Left lung (tissue), 10 donors: ENCODE data around the gene CCR5. TPM values are rescaled to one million over a fixed set of nuclear protein-coding genes. Genes with fewer than 3 reads are reported as not detected.

Experiments
- ATAC-seq: fragments of 200-7000 bp; cut with Tn5 transposase; one replicate; pipeline ENCODE4 v1.9.1; 2020; ENCODE audit warnings: moderate library complexity
- DNase-seq, 4 donors: peaks; one replicate each; pipeline ENCODE4 v3.0.0-alpha.2; 2013 to 2020
- H3K27ac ChIP-seq, 2 donors: fragments of 200-600 bp; sonication (generic) in 1 of 2; one replicate each; pipeline versions ENCODE4 v1.5.0 to v1.8.0; 2020 to 2021
- H3K27me3 ChIP-seq, 2 donors: fragments of 200-600 bp; sonication (generic) in 1 of 2; one replicate each; pipeline versions ENCODE4 v1.5.0 to v1.8.0; 2020 to 2021
- H3K36me3 ChIP-seq, 2 donors: fragments of 200-600 bp; sonication (generic) in 1 of 2; one replicate each; pipeline versions ENCODE4 v1.5.0 to v1.8.0; 2020 to 2021
- H3K4me1 ChIP-seq, 2 donors: fragments of 200-600 bp; one replicate each; pipeline ENCODE4 v1.8.0; 2021
- H3K4me3 ChIP-seq, 2 donors: fragments of 200-600 bp; sonication (generic) in 1 of 2; one replicate each; pipeline versions ENCODE4 v1.5.0 to v1.8.0; 2020 to 2021; ENCODE audit warnings: mild to moderate bottlenecking in 1 of 2
- H3K9me3 ChIP-seq, 2 donors: fragments of 200-600 bp; sonication (generic) in 1 of 2; one replicate each; pipeline versions ENCODE4 v1.5.0 to v1.8.0; 2020 to 2021
- intact Hi-C, 2 donors: fragments of 100-400 bp; cut with DNase I; formaldehyde crosslinking; loops; one replicate each; pipeline versions ENCODE4 v1.11.2 to v1.14.2; 2022
- polyA plus RNA-seq, 6 donors: library from polyadenylated mRNA; unstranded; fragments of 120-200 nt; gene quantifications; one replicate each; pipeline ENCODE4 v1.2.1, GENCODE V29; 2013; ENCODE audit not compliant: insufficient read length in 6 of 6
- total RNA-seq, 2 donors: library from RNA; stranded (reverse); fragmentation: NEBNext Ultra II Directional; extraction: Animal tissue kit (Norgen Biotek cat#: 25700); gene quantifications; one replicate each; pipeline ENCODE4 v1.2.1, GENCODE V29; 2021
- TF ChIP-seq, protein P1 (sequence below), 2 donors: fragments of 200-600 bp; sonication (generic) in 1 of 2; IDR thresholded peaks; one replicate each; pipeline versions ENCODE4 v1.5.0 to v1.8.0; 2021; ENCODE audit warnings: antibody characterized with exemption in 2 of 2
- donor health status: DM: no; HTN: yes; CAD: no.
- donor health status: DM: no; HTN: no; CAD: no.

Gene CCR5
- total and polyA plus RNA-seq, 8 donors = 0.33 to 13.8 (median 0.56) TPM

DNA sequence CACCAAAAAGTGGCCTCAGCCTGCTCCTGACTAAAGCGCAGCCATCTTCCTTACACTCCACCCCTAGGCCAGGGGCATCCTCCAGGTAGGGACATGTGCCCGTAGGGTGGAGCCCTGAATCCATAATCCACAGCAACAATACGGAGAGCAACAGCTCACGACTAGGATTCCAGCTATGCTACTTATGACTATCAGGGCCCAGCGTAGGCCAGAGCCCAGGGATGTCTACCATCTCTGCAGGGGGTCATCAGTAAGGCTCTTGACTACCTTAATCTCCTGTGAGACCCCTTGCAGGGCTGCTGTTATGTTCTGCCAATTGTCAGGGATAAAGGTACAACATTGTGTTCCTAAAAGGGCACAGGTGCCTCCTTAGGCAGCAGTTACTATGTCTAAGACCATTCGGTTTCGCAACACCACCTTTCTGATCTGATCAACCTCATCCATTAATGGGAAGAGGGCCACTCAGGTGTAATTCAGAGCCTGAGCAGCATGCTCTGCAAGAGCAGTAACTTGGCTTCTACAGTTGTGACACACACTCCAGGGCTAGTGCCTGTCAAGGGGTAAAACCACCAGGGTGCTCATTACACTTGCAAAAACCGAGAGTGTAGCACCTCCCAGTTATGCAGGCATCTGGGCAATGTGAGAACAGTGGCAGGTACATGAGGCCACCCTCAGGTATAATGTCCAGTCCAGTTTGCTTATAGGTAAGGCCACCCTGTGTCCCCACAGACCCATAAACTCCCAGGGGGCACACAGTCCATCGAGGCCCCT lies 47.3 kb downstream of the CCR5 start:
- ATAC-seq = peak; percentile 72
- Histone ChIP-seq H3K9me3 (no peaks in the 10 kb centered on the region), H3K27me3 (no peaks in the 10 kb centered on the region), H3K4me3 (no peak overlapping the region), H3K4me1 (peaks cover 0 to 21% of the 10 kb centered on the region in 2 donors), H3K27ac (no peak overlapping the region), H3K36me3 (peaks cover 0 to 8% of the 10 kb centered on the region in 2 donors)
- TF ChIP-seq, protein P1, sequence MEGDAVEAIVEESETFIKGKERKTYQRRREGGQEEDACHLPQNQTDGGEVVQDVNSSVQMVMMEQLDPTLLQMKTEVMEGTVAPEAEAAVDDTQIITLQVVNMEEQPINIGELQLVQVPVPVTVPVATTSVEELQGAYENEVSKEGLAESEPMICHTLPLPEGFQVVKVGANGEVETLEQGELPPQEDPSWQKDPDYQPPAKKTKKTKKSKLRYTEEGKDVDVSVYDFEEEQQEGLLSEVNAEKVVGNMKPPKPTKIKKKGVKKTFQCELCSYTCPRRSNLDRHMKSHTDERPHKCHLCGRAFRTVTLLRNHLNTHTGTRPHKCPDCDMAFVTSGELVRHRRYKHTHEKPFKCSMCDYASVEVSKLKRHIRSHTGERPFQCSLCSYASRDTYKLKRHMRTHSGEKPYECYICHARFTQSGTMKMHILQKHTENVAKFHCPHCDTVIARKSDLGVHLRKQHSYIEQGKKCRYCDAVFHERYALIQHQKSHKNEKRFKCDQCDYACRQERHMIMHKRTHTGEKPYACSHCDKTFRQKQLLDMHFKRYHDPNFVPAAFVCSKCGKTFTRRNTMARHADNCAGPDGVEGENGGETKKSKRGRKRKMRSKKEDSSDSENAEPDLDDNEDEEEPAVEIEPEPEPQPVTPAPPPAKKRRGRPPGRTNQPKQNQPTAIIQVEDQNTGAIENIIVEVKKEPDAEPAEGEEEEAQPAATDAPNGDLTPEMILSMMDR (IDR thresholded peaks at IDR 0.05) = no peak
- DNase-seq = no peak
- intact Hi-C loops = no loop called here

DNA sequence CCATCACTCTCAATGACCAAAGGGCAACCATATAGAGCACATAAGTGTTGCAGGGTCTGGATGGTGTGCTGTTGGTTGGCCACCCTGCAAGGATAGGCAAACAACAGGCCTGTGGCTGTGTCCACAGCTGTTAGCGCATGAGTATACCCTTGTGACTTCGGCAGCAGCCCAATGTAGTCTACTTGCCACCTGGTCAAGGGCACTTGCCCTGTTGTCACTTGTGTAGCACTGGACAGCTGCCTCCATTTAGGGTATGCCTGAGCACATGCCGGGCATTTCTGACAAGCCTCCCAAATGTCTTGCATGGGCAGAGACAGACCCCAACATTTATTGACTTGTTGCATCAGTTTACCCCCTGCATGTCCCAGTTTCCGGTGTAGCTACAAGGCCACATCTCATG lies 49.1 kb downstream of the CCR5 start:
- TF ChIP-seq, protein P1 (IDR thresholded peaks at IDR 0.05) = no peak
- Histone ChIP-seq H3K36me3 (peaks cover 0 to 8% of the 10 kb centered on the region in 2 donors), H3K4me3 (no peak overlapping the region), H3K27ac (no peak overlapping the region), H3K4me1 (peaks cover 0 to 9% of the 10 kb centered on the region in 2 donors), H3K27me3 (no peaks in the 10 kb centered on the region), H3K9me3 (no peaks in the 10 kb centered on the region)
- no peak for DNase-seq
- no peak for ATAC-seq
- intact Hi-C loops = loop anchor here in 1 of 2 donors (10.0 kb wide), 1 partner anchor 145 kb away; no protein-coding TSS in a partner anchor

DNA sequence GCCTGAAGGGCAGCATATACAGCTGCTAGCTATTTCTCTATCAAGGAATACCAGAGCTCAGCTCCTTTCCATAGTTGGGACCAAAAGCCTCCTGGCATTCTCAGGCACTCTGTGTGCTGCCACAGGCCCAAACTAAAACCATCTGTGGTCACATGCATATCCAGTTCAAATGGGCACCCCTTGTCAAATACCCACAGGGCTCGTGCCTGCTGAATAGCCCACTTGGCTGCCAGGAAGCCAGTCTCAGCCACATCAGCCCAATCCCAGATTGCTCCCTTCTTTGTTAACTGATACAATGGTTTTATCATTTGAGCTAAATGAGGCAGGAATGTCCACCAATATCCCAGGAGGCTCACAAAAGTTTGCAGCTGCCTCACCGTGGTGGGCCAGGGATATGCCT lies 50.2 kb downstream of the CCR5 start:
- TF ChIP-seq, protein P1 (IDR thresholded peaks at IDR 0.05) = no peak
- Histone ChIP-seq H3K27me3 (no peaks in the 10 kb centered on the region), H3K27ac (no peak overlapping the region), H3K36me3 (peaks cover 0 to 8% of the 10 kb centered on the region in 2 donors), H3K9me3 (no peaks in the 10 kb centered on the region), H3K4me3 (no peak overlapping the region), H3K4me1 (peaks cover 0 to 9% of the 10 kb centered on the region in 2 donors)
- intact Hi-C loops = loop anchor here in 1 of 2 donors (10.0 kb wide), 1 partner anchor 146 kb away; no protein-coding TSS in a partner anchor
- ATAC-seq = no peak
- no peak for DNase-seq

DNA sequence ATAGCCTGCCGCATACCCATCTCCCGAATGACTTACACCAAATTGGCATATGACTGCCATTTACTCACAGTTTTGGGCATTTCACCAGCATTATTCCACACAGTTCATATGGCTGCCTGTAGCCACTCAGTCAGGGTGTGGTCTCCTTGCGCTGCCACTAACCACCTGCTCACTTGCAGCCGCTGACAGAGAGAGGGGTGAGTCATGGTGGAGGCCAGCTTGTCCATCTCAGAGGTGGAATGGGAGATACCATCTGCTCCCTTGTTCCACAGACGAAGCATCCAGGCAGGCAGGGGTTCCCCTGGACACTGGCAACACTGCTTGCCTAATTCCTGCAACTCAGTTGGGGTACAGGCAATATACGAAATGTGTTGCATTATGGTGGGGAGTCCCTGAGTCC lies 51.9 kb downstream of the CCR5 start:
- intact Hi-C loops = loop anchor here in 1 of 2 donors (10.0 kb wide), 1 partner anchor 148 kb away; no protein-coding TSS in a partner anchor
- Histone ChIP-seq H3K36me3 (peaks cover 0 to 6% of the 10 kb centered on the region in 2 donors), H3K4me1 (peaks cover 0 to 9% of the 10 kb centered on the region in 2 donors), H3K9me3 (no peaks in the 10 kb centered on the region), H3K27me3 (no peaks in the 10 kb centered on the region), H3K4me3 (no peak overlapping the region), H3K27ac (no peak overlapping the region)
- DNase-seq (no peak), ATAC-seq (peak; percentile 39)
- TF ChIP-seq, protein P1 (IDR thresholded peaks at IDR 0.05) = no peak

DNA sequence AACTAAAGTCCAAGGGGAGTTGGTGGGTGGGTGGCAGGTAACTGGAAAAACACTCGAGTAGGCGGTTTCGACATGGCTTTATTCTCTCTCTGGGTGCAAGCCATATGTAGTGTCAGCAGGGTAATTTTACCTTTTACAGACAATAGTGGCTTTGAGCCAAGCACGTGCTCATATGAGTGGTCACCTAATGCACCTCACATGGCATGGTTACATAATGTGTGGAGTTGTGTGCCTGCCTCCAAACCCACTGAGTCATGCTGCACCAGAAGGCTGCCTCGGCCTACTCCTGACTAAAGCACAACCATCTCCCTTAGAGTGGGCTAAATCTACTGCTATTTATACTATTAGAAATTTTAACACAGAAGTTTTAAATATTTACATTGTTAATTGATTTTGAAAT lies 52.8 kb downstream of the CCR5 start:
- H3K27ac ChIP-seq = no peak overlapping the region
- H3K4me1 ChIP-seq = peaks cover 0 to 9% of the 10 kb centered on the region in 2 donors
- no peaks in the 10 kb centered on the region for H3K36me3 ChIP-seq
- DNase-seq (no peak), ATAC-seq (no peak)
- no peaks in the 10 kb centered on the region for H3K9me3 ChIP-seq
- no peaks in the 10 kb centered on the region for H3K27me3 ChIP-seq
- TF ChIP-seq, protein P1 (IDR thresholded peaks at IDR 0.05) = no peak
- intact Hi-C loops = loop anchor here in 1 of 2 donors (10.0 kb wide), 1 partner anchor 149 kb away; no protein-coding TSS in a partner anchor
- H3K4me3 ChIP-seq = no peak overlapping the region
